HG02970 (cell line): ENCODE data around the gene BSND.

Source experiments
- ATAC-seq: cut with Tn5 transposase; IDR thresholded peaks from one replicate; pipeline ENCODE4 v1.9.1; 2021; ENCODE audit warnings: mild to moderate bottlenecking, moderate library complexity, moderate number of reproducible peaks; ENCODE audit not compliant: unreplicated experiment, low FRiP score

The BSND gene

DNA sequence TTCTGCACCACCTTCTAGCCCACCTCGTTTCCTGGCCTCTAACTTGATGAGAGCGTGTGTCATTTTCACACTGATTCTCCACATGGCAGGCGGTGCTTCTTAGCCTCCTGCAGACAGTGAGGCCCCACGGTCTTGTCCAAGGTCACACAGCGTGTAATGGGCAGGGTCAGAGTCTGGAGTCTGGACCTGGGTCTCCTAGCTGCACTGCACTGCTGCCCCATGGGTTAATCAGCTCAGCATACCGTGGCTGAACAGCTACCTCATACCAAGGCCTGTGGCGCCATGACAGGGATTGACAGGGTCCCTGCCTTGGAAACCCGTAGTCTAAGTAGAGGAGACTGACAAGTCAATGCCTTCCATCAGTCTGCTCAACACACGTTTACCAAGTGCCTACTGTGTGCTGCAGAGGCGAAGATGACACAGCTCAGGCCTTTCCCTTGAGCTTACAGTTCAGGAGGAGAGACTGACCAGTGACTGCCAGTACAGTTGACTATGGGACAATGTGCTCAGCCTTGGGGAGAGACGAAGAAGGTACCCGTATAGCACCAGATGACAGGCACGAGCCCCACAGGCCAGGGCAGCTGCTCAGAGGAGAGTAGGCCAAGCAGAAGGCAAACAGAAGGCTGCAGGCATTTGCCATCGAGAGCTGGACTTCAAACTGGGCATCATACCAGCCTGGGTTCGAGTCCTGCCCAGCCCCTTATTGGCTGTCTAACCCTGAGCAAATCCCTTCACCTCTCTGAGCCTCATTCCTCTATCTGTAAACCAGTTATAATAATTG, 46.1 kb downstream of the BSND start:
- ATAC-seq: no peak

- no peak for ATAC-seq
These were observed 46.7 kb downstream of the BSND start for GRCh38 chr1:55045430-55045829.

- no peak for ATAC-seq
These were observed 48.1 kb downstream of the BSND start for GRCh38 chr1:55046871-55047270.

GRCh38 chr1:55047611-55048010, 48.9 kb downstream of the BSND start:
- no peak for ATAC-seq

DNA sequence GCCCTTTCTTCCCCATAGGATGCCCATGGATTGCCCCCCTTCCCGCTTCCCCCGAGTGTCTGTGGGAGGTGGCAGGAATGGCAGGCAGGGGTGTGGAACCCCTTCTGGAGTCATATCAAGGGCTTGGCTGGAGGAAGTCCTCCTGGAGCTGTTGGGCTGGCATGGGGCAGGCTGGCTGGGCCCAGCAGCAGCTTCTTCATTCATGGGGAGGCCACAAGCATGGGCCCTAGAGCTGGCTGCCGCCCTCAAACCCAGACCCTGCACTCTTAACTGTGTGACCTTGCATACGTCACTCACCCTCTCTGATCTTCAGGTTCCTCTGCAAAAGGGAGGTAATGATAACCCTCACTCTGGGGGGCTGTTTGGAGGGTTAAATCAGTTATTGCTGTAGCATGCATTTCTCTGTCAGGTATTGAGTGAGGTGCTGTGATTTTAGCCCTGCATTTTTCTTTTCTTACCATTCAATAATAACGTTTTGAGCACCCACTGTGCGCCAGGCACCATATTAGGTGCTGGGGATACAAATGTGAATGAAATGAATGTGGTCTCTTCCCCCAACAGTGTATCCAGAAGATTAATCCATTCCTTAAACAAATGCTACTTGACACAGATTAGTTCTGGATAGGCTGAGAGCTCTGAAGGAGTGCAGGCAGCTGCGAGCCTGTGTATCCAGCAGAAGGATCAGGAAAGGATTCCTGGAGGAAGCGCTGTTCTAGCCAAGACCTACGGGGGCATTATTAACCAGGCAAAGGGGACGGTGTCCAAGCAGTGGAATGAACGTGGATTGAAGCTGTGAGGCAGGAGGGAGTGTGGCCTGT, 49.9 kb downstream of the BSND start:
- no peak for ATAC-seq

DNA sequence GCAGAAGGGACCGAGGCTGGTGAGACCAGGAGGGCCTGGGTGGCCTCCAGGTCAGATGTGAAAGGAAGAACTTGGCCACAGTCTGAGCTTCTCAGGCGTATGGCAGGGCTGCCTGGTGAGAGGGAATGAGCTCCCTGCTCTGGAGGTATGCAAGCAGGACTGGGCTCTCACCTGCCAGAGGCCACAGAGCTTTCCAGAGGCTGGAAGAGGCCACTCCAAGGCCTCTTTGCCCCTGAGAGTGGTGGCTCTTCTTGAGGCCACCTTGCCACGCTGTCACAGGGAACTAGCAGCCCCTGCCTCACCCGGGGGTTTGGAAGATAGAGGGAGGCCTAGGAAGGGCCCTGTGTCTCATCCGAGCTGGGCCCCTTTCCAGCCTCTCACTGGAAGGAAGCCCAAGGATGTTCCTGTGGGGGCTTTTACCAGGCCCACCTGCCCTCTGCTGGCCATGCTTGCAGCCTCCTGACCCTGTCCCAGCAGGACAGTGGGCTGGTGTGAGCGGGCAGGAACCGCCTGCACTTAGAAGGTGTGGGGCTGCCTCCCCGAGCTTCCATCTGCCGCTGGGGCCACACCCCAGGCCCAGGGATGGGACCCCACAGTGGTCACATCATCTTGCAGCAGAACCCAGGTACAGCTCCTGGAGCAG, 50.7 kb downstream of the BSND start:
- ATAC-seq: no peak

DNA sequence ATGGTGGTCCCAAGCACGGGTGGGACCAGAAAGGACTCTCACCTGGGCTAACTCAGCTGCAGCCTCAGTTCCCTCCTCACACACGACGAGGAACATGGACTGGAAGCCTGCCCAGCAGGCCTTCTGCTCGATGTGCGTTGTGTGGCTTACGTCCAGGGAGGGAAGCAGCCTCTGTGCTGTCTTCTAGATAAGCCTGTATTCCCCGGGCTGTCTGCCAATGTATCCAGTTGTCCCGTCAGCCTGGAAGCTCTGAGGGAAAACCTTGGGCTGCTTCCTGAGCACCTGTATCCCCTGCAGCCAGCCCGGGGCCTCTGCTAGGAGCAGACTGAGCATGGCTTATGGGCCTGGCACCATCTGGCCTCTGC, 51.2 kb downstream of the BSND start:
- ATAC-seq: no peak

- no peak for ATAC-seq
These were observed 51.5 kb downstream of the BSND start for GRCh38 chr1:55050283-55050682.

- no peak for ATAC-seq
These were observed 52.4 kb downstream of the BSND start for GRCh38 chr1:55051169-55051568.

- no peak for ATAC-seq
These were observed 52.9 kb downstream of the BSND start for GRCh38 chr1:55051621-55052020.

DNA sequence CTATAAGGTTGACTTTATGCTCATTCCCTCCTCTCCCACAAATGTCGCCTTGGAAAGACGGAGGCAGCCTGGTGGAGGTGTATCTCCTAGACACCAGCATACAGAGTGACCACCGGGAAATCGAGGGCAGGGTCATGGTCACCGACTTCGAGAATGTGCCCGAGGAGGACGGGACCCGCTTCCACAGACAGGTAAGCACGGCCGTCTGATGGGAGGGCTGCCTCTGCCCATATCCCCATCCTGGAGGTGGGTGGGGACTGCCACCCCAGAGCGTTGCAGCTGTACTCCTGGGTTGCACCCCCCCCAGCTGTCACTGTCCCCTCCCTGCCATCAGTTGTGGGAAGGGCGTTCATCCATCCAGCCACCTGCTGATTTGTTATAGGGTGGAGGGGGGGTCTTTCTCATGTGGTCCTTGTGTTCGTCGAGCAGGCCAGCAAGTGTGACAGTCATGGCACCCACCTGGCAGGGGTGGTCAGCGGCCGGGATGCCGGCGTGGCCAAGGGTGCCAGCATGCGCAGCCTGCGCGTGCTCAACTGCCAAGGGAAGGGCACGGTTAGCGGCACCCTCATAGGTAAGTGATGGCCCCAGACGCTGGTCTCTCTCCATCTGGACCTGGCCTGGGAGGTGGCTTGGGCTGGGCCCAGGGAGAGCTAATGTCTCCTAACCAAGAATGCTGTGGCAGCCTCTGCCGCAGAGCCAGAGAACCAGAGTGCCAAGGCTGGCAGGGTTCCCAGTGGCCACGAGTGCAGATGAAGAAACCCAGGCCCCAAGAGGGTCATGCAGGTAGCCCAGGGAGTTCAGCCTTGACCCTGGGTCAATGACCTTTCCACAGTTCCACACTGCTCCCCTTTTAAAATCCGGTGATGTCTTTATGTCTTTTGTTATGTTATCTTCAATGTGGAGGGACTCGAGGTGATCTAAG, 53.7 kb downstream of the BSND start:
- ATAC-seq: no peak

DNA sequence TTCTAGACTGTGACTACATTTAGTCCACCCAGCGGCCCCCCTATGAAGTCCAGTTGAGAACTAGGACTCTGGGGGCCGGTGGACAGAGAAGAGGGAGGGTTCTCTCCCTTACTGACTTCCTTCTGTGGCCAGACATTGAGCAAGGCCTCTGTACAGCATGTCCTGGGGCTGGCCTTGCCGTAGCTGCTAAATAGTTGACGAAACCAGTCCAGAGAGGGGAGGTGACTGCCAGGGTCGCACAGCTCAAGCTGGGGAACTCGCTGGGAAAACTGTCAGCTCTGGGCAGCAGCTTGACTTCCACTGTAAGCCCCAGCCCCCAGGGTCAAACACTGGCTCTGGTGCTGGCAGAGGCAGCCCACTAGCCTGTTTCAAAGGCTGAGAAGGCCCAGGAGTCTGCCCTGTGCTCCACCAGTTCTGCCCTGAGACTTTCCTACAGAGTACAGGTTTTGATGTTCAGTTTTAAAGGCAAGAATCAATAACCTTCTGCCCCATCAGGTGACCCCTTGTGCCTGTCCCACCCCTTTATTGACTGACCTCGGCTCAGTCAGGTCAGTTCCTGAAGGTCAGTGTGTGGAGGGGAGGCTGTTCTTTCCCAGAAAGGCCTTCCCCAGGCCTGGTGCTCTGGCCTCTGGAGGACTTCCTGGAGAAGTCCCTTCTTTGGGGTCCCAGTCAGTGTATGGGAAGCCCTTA, 54.7 kb downstream of the BSND start:
- ATAC-seq: no peak

GRCh38 chr1:55054396-55054795, 55.7 kb downstream of the BSND start:
- ATAC-seq: no peak

GRCh38 chr1:55055084-55055882, 56.5 kb downstream of the BSND start:
- no peak for ATAC-seq

DNA sequence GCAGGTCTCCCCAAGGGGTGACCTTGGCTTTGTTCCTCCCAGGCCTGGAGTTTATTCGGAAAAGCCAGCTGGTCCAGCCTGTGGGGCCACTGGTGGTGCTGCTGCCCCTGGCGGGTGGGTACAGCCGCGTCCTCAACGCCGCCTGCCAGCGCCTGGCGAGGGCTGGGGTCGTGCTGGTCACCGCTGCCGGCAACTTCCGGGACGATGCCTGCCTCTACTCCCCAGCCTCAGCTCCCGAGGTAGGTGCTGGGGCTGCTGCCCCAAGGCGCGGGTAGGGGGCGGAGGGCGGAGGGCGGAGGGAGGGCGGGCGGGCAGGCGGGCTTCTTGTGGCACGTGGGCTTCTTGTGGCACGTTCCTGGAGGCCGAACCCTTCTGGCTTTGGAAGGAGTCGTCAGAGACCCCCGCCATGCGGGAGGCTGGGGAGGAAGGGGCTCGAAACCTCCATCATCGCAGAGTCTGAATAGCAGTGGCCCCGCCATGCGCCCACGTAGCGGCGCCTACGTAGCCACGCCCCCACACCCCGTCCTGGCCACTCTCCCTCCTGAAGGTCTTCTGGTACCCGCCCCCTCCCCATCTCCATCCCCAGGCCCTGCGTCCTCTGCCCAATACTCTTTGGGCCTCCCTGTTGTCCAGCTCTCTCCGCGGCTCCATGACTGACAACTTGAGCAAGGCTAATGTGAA, 57.4 kb downstream of the BSND start:
- no peak for ATAC-seq

DNA sequence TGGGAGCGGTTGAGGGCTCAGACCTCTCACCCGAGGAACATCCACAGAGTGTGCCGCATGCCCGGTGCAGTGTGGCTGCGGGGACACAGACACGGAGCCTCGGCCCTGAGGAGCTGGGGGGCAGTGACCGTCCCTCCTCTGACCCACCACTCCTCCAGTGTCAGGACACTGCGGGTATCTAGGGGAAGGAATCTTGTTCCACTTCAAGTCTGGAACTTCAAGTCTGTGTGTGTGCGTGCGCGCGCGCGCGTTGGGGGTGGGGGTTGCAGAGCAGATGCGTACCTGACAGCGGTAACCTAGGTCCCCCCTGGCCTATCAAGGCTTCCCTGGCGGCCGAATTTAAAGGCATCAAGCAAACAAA, 57.9 kb downstream of the BSND start:
- no peak for ATAC-seq

DNA sequence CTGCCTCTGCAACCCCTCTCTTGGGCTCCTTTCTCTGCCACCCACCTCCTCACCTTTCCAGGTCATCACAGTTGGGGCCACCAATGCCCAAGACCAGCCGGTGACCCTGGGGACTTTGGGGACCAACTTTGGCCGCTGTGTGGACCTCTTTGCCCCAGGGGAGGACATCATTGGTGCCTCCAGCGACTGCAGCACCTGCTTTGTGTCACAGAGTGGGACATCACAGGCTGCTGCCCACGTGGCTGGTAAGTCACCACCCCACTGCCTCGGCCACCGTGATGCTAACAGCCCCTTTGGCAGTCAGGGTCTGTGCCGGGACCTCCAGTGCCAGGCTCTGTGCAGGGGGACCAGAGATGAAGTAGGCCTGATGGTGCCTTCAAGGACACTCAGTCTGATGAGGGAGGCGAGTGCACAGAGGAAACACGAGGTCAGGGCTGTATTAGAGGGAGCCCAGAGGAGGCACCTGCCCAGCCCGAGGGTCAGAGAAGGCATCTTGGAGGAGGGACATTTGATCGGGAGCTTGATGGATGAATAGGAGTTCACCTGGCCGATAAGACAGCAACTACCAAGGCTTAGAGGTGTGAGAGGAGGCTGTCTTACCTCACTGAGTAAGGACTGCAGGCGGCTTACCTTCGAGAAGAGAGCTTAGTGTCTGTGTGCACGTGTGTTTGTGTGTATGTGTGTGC, 58.7 kb downstream of the BSND start:
- no peak for ATAC-seq

GRCh38 chr1:55057956-55058298, 59.2 kb downstream of the BSND start:
- no peak for ATAC-seq
